Endothelial cell of umbilical vein (primary cell): ENCODE measurements around the gene PIP4P1. TPM values are rescaled to one million over a fixed set of nuclear protein-coding genes. Genes with fewer than 3 reads are reported as not detected.

Experiments
- BruUV-seq: library from RNA; stranded (reverse); fragments of 400-500 nt; replicated peaks from 2 replicates; lab custom pipeline; 2021; lab: Mats Ljungman, UMichigan
- CTCF ChIA-PET: fragments of 300-600, 350-600 bp; sonication (Branson Sonifier 250); formaldehyde crosslinking; loops from one replicate; lab custom pipeline; 2021; ENCODE audit warnings: antibody characterized with exemption, inconsistent platforms; lab: Charles Lee
- POLR2A ChIA-PET: fragments of 300-600, 350-600 bp; sonication (Branson Sonifier 250); formaldehyde crosslinking; loops from one replicate; lab custom pipeline; 2021; ENCODE audit warnings: antibody characterized with exemption, inconsistent platforms; lab: Charles Lee
- DNase-seq: peaks from one replicate; pipeline ENCODE4 v3.0.0-alpha.2; 2011; ENCODE audit warnings: low read depth, low spot score
- FAIRE-seq: peaks from 2 replicates; lab custom pipeline; 2011; peaks lifted over from hg19 to GRCh38; lab: Jason Lieb, UNC
- H2AFZ ChIP-seq: 2 replicates; pipeline ENCODE4 v1.6.0; 2012; ENCODE audit warnings: low read depth, low read length, control low read depth, inconsistent platforms
- H3K27ac ChIP-seq: 2 replicates; pipeline ENCODE4 v1.5.1; 2011; ENCODE audit warnings: low read depth, mild to moderate bottlenecking, control low read depth, low read length, moderate library complexity; ENCODE audit not compliant: insufficient read depth
- H3K27me3 ChIP-seq, 2 experiments: 2 replicates each; pipeline versions ENCODE4 v1.6.0 to v1.6.1; 2011; ENCODE audit warnings: low read length in 2 of 2, mixed read lengths in 1 of 2; ENCODE audit not compliant: control insufficient read depth in 2 of 2, insufficient read depth in 2 of 2
- H3K36me3 ChIP-seq, 2 experiments: 2 replicates in 1 of 2; 3 replicates in 1 of 2; pipeline ENCODE4 v1.5.1; 2011; ENCODE audit warnings: low read length in 2 of 2, mild to moderate bottlenecking in 1 of 2, moderate library complexity in 1 of 2; ENCODE audit not compliant: control insufficient read depth in 2 of 2, insufficient read depth in 2 of 2; ENCODE audit errors: extremely low read depth in 1 of 2
- H3K4me1 ChIP-seq: 3 replicates; pipeline ENCODE4 v1.5.1; 2011; ENCODE audit warnings: mild to moderate bottlenecking, low read length; ENCODE audit not compliant: control insufficient read depth, insufficient read depth; ENCODE audit errors: extremely low read depth
- H3K4me2 ChIP-seq: 2 replicates; pipeline ENCODE4 v1.6.1; 2011; ENCODE audit warnings: low read length, control low read depth, mixed read lengths; ENCODE audit not compliant: insufficient read depth
- H3K4me3 ChIP-seq, 3 experiments: fragments of 200-600 bp in 1 of 3; sonication (generic), shearing (Covaris generic) in 1 of 3; replicated peaks in 1 of 3; 2 replicates each; pipeline ENCODE4 v1.5.1; 2011 to 2016; ENCODE audit warnings: control low read depth in 3 of 3, low read length in 3 of 3, mild to moderate bottlenecking in 2 of 3, inconsistent platforms in 1 of 3, low read depth in 1 of 3, moderate library complexity in 1 of 3; ENCODE audit not compliant: insufficient read depth in 1 of 3
- H3K79me2 ChIP-seq: 2 replicates; pipeline ENCODE4 v1.6.0; 2012; ENCODE audit warnings: low read length, inconsistent platforms; ENCODE audit not compliant: control insufficient read depth, insufficient read depth
- H3K9ac ChIP-seq: replicated peaks from 2 replicates; pipeline ENCODE3; 2011; ENCODE audit warnings: low read length, control low read depth; ENCODE audit not compliant: insufficient read depth; ENCODE audit errors: extremely low read depth
- H3K9me1 ChIP-seq: replicated peaks from 3 replicates; pipeline ENCODE4 v1.6.0; 2011; ENCODE audit warnings: mild to moderate bottlenecking, low read length; ENCODE audit not compliant: control insufficient read depth, insufficient read depth; ENCODE audit errors: extremely low read depth
- H3K9me3 ChIP-seq: replicated peaks from 2 replicates; pipeline ENCODE4 v1.5.1; 2012; ENCODE audit warnings: low read length, inconsistent platforms; ENCODE audit not compliant: control insufficient read depth, insufficient read depth
- H4K20me1 ChIP-seq: replicated peaks from 2 replicates; pipeline ENCODE3; 2011; ENCODE audit warnings: mild to moderate bottlenecking, low read length; ENCODE audit not compliant: control insufficient read depth, insufficient read depth; ENCODE audit errors: extremely low read depth
- EZH2 ChIP-seq: IDR thresholded peaks from 2 replicates; pipeline ENCODE4 v1.6.1; 2012; ENCODE audit warnings: borderline replicate concordance, low read depth, mild to moderate bottlenecking, moderate library complexity, low read length, inconsistent platforms; ENCODE audit not compliant: severe bottlenecking
- FOS ChIP-seq: IDR thresholded peaks from 2 replicates; pipeline ENCODE4 v1.6.1; 2011; ENCODE audit warnings: mild to moderate bottlenecking, low read length, moderate library complexity, borderline replicate concordance; ENCODE audit not compliant: insufficient read depth
- GATA2 ChIP-seq: IDR thresholded peaks from 2 replicates; pipeline ENCODE4 v1.7.0; 2011; ENCODE audit warnings: low read depth, mild to moderate bottlenecking, moderate library complexity, mixed read lengths, low read length; ENCODE audit not compliant: insufficient read length, insufficient read depth
- JUN ChIP-seq: IDR thresholded peaks from 2 replicates; pipeline ENCODE4 v1.6.1; 2011; ENCODE audit warnings: borderline replicate concordance, low read depth; ENCODE audit not compliant: insufficient read length, insufficient read depth
- MYC ChIP-seq: IDR thresholded peaks from one replicate; pipeline ENCODE4 v1.6.1; 2011; ENCODE audit warnings: mild to moderate bottlenecking, low read depth, low read length
- POLR2A ChIP-seq: IDR thresholded peaks from 2 replicates; pipeline ENCODE4 v1.6.1; 2012; ENCODE audit warnings: low read depth, mild to moderate bottlenecking, control low read depth, low read length
- POLR2AphosphoS5 ChIP-seq: IDR thresholded peaks from 2 replicates; pipeline ENCODE4 v1.6.1; 2012; ENCODE audit warnings: low read depth, mild to moderate bottlenecking, control low read depth, low read length, moderate library complexity; ENCODE audit not compliant: insufficient read depth
- dilution Hi-C: fragments of 300-500 bp; cut with MboI; formaldehyde crosslinking; loops from one replicate; pipeline ENCODE4 v1.15.0; 2019; ENCODE audit warnings: low sequenced_read_pairs; ENCODE audit not compliant: extremely low pct_ligation_motif_present
- intact Hi-C: fragments of 100-400 bp; cut with micrococcal nuclease; formaldehyde crosslinking; loops from one replicate; pipeline ENCODE4 v1.10.0; 2022
- polyA plus RNA-seq, 4 experiments: library from polyadenylated mRNA; depleted of rRNA in 3 of 4; stranded (reverse) in 3 of 4; unstranded in 1 of 4; fragments of >200 nt; gene quantifications; 2 replicates each; pipeline versions ENCODE4 v1.2.1 to v1.2.3, GENCODE V29; 2011 to 2012; ENCODE audit warnings: missing spikeins in 1 of 4
- total RNA-seq: library from RNA; stranded (reverse); gene quantifications from 2 replicates; pipeline ENCODE4 v1.2.3, GENCODE V29; 2021

Gene PIP4P1
- total and polyA plus RNA-seq, 2 donors (not counting 3 experiments of a cell fraction or from before 2014, with no cell fraction given), result 28.6 to 52.5 TPM

DNA sequence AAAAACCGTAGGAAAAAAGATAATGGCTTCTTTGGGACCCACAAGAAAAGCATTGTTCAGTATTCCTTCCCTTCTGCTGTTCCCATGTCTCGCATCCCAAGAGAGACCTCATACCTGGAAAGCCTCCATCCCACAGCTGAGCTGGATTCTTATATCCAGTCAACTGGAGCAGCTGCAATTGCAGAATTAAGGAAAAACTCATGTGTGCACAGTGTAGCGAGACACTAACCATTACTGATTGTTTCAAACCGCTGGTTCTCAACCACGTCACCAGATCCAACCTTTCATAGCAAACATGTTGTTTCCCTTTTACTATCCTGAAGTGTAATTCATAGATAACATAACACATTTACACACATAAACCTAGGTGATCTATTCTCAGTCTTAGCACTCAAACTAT lies 38.6 kb upstream of the PIP4P1 start:
- Histone ChIP-seq H2AFZ (no peak overlapping the region), H3K9me1 (no peaks in the 10 kb centered on the region), H4K20me1 (no peaks in the 10 kb centered on the region), H3K27me3 (no peaks in the 10 kb centered on the region), H3K27ac (peak overlapping the region; percentile 81), H3K36me3 (no peaks in the 10 kb centered on the region), H3K79me2 (no peaks in the 10 kb centered on the region), H3K9ac (no peak overlapping the region), H3K9me3 (no peaks in the 10 kb centered on the region), H3K4me1 (peaks cover 40% of the 10 kb centered on the region), H3K4me3 (no peak overlapping the region), H3K4me2 (no peak overlapping the region)
- TF ChIP-seq FOS, result no peak
- no peak for TF ChIP-seq GATA2
- no peak for TF ChIP-seq EZH2
- TF ChIP-seq POLR2A, result no peak
- TF ChIP-seq POLR2AphosphoS5, result no peak
- TF ChIP-seq JUN, result no peak
- TF ChIP-seq MYC, result no peak
- intact Hi-C loops, result loop anchor here (1.0 to 2.0 kb wide), 3 partner anchors 13 to 31 kb away; no protein-coding TSS in a partner anchor
- DNase-seq, result no peak
- ChIA-PET CTCF (interaction anchor here (1.5 to 1.6 kb wide), 2 partner anchors 30 to 84 kb away, joined by 4 read pairs; partner anchors contain the start of gene PNP), POLR2A (no interaction called here)
- dilution Hi-C loops, result no loop called here
- BruUV-seq, result no TSS peak
- no peak for FAIRE-seq

DNA sequence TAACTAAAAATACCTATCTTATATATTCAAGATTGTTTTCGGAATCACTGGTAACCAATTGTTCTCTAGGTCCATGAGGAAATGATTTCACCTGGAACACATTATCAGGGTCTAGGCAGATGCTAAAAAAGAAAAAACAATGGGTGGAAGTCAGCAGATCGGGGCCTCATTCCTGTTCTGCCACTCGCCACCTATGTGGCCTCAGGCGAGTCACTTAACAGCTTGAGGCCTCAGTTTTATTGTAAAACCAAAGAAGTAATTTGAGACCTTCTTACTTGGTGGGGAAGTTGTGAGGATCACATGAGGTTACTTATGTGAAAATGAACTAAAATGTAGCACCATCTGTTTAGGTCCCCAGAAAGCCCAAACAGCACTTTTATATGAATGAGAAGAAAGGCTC lies 37.9 kb upstream of the PIP4P1 start:
- peak; percentile 76 for DNase-seq
- H2AFZ ChIP-seq, result peak overlapping the region; percentile 70

More for the DNA sequence above, 37.9 kb upstream of the PIP4P1 start:
- peak overlapping the region; percentile 13 for H3K9ac ChIP-seq
- dilution Hi-C loops (no loop called here), intact Hi-C loops (loop anchor here (1.0 to 2.0 kb wide), 3 partner anchors 14 to 32 kb away; no protein-coding TSS in a partner anchor)
- no peaks in the 10 kb centered on the region for H3K27me3 ChIP-seq
- H3K27ac ChIP-seq, result peak overlapping the region; percentile 81
- FAIRE-seq, result peak; percentile 73
- peak overlapping the region; percentile 42 for H3K4me2 ChIP-seq
- H3K4me1 ChIP-seq, result peaks cover 40% of the 10 kb centered on the region
- BruUV-seq, result no TSS peak
- H3K9me3 ChIP-seq, result no peaks in the 10 kb centered on the region
- no peaks in the 10 kb centered on the region for H3K79me2 ChIP-seq
- H3K9me1 ChIP-seq, result no peaks in the 10 kb centered on the region
- ChIA-PET CTCF (interaction anchor here (0.8 to 1.6 kb wide), 3 partner anchors 11 to 29 kb away, joined by 3 to 4 read pairs (median 4); partner anchors contain the start of gene PNP), POLR2A (no interaction called here)
- H3K4me3 ChIP-seq, result no peak overlapping the region
- H4K20me1 ChIP-seq, result no peaks in the 10 kb centered on the region
- TF ChIP-seq JUN (peak; percentile 39), GATA2 (peak; percentile 16), MYC (no peak), FOS (peak; percentile 61)
- no peaks in the 10 kb centered on the region for H3K36me3 ChIP-seq
